Epithelial cell of umbilical artery (primary cell): ENCODE results near the gene LRTM2. TPM values are rescaled to one million over a fixed set of nuclear protein-coding genes. Genes with fewer than 3 reads are reported as not detected.

ENCODE experiments used
- total RNA-seq: library from RNA; depleted of rRNA; stranded (reverse); fragments of >200 nt; gene quantifications from 2 replicates; pipeline ENCODE4 v1.2.3, GENCODE V29; 2014

The LRTM2 gene
- not detected in 2 replicates for total RNA-seq

DNA sequence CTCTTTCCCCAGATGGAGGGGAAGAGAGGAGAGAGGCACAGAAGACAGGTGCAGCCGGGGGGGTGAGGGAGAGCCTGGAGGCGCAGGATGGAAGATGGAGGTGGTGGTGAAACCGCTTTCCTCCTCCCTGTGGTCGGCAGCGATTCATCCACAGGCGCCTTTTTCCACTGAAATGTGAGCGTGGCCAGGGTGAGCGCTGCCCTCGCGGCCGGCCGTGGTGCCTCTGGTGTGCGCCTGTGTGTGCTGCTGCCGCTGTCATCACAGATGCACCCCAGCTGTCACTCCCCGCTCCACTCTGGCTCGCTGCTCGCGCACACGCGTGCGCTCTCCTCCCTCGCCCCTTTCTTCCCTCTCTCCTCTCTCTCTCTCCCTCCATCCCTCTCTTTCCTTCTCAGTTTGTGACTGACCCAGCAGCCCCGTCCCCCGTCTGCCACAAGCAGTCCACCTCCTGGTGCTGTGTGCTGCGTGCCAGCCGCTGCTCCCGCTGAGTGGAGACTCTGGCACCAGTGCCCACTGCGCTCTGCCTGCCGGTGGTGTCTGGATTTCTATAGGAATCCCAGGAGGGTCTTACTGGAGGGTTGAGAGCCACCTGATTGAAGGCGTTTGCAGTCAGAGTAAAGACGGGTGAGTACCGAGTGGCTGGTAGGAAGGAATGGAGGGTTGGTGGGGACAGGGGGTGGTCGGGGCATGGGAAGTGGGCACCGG, at the start of gene LRTM2:
Gene LRTM2 (plus strand): TSS at position 375 of the 705 bp plus-strand sequence. CDS start 7,584 bp downstream, outside the sequence.

Other genes starting within 250 kb of the LRTM2 start
- 14.0 and 15.5 TPM in 2 replicates for gene FBXL14, start 226.0 kb upstream of the LRTM2 start, total RNA-seq
- 0.32 and 0.46 TPM in 2 replicates for gene WNT5B, start 191.3 kb upstream of the LRTM2 start, total RNA-seq
- 33.1 and 50.3 TPM in 2 replicates for gene ADIPOR2, start 129.5 kb upstream of the LRTM2 start, total RNA-seq
- gene CACNA2D4, start 98.1 kb downstream of the LRTM2 start, total RNA-seq, result 1.1 TPM in 1 of 2 replicates, not detected in the other
- 6.2 and 11.1 TPM in 2 replicates for gene DCP1B, start 183.9 kb downstream of the LRTM2 start, total RNA-seq
- gene CACNA1C, start 232.4 kb downstream of the LRTM2 start, total RNA-seq, result under 0.01 TPM in 1 of 2 replicates, not detected in the other